ENCODE measurements around the gene PPT1. TPM values are rescaled to one million over a fixed set of nuclear protein-coding genes. Genes with fewer than 3 reads are reported as not detected.

PPT1 gene
- total and polyA plus RNA-seq, 2 of the 13 experiments (the other 11 are each of a cell fraction or from before 2014, with no cell fraction given) = 129 TPM

DNA sequence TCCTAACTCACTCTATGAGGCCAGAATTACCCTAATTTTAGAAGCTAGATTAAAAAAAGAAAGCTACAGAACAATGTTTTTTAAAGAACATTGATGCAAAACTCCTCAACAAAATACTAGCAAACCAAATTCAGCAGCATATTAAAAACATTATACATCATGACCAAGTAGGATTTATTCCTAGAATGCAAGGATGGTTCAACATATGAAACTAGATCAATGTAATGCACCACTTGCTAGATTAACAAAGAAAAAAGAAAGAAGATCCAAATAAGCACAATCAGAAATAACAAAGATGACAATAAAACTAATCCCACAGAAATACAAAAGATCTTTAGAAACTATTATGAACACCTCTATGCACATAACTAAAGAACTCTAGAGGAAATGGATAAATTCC is 13.3 kb upstream of the PPT1 start:
- ATAC-seq (no peak), DNase-seq (ENCODE audit: low spot score) (no peak), FAIRE-seq (no peak)
- Histone ChIP-seq H3K27me3 (ENCODE audit: control insufficient read depth in 1 of 2, insufficient read depth in 2 of 2, low read length in 2 of 2) (peaks cover 1 to 20% of the 10 kb centered on the region in 2 experiments; a peak in 2 of 5 replicates), H3K4me1 (ENCODE audit: insufficient read depth, low read length) (no peaks in the 10 kb centered on the region; the same call in 1 of the 2 replicates), H3K27ac (ENCODE audit: extremely low read length, insufficient read depth, low read length) (no peak overlapping the region), H3K79me2 (ENCODE audit: insufficient read depth, low read length) (no peaks in the 10 kb centered on the region), H3K36me3 (replicated peaks in 1 of 2; ENCODE audit: control insufficient read depth in 1 of 2, insufficient read depth in 2 of 2, low read length in 2 of 2) (no peaks in the 10 kb centered on the region), H3K9ac (ENCODE audit: insufficient read depth, low read depth, low read length) (no peak overlapping the region), H3K9me3 (ENCODE audit: low read length) (peaks cover 9% of the 10 kb centered on the region), H3K4me3 (replicated peaks in 1 of 3; ENCODE audit: insufficient read depth in 1 of 3, low read depth in 2 of 3, low read length in 3 of 3) (no peak overlapping the region), H4K20me1 (ENCODE audit: insufficient read depth, low read length) (no peaks in the 10 kb centered on the region), H3K4me2 (ENCODE audit: low read depth, low read length) (no peak overlapping the region), H2AFZ (ENCODE audit: low read length) (no peak overlapping the region)
- ChIA-PET POLR2A (no interaction called here), CTCF (ENCODE audit: low intra/inter-chr PET ratio, low total read pairs) (no interaction called here)
- no peak for TF ChIP-seq ZNF44 (CRISPR knock-in tag; IDR thresholded peaks at IDR 0.05)
- TF ChIP-seq, protein P1, sequence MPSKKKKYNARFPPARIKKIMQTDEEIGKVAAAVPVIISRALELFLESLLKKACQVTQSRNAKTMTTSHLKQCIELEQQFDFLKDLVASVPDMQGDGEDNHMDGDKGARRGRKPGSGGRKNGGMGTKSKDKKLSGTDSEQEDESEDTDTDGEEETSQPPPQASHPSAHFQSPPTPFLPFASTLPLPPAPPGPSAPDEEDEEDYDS (CRISPR knock-in tag; IDR thresholded peaks at IDR 0.05) = no peak
- TF ChIP-seq POLR2A (IDR thresholded peaks at IDR 0.05; ENCODE audit: insufficient read depth in 1 of 2, low read depth in 2 of 2, low read length in 2 of 2) = no peak
- TF ChIP-seq, protein P2, sequence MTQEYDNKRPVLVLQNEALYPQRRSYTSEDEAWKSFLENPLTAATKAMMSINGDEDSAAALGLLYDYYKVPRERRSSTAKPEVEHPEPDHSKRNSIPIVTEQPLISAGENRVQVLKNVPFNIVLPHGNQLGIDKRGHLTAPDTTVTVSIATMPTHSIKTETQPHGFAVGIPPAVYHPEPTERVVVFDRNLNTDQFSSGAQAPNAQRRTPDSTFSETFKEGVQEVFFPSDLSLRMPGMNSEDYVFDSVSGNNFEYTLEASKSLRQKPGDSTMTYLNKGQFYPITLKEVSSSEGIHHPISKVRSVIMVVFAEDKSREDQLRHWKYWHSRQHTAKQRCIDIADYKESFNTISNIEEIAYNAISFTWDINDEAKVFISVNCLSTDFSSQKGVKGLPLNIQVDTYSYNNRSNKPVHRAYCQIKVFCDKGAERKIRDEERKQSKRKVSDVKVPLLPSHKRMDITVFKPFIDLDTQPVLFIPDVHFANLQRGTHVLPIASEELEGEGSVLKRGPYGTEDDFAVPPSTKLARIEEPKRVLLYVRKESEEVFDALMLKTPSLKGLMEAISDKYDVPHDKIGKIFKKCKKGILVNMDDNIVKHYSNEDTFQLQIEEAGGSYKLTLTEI (CRISPR knock-in tag; conservative IDR thresholded peaks at IDR 0.05) = no peak
- no peak for TF ChIP-seq MATR3 (CRISPR knock-in tag; IDR thresholded peaks at IDR 0.05)
- TF ChIP-seq HCFC1 (IDR thresholded peaks at IDR 0.05; ENCODE audit: low read depth, low read length) = no peak
- TF ChIP-seq, protein P3, sequence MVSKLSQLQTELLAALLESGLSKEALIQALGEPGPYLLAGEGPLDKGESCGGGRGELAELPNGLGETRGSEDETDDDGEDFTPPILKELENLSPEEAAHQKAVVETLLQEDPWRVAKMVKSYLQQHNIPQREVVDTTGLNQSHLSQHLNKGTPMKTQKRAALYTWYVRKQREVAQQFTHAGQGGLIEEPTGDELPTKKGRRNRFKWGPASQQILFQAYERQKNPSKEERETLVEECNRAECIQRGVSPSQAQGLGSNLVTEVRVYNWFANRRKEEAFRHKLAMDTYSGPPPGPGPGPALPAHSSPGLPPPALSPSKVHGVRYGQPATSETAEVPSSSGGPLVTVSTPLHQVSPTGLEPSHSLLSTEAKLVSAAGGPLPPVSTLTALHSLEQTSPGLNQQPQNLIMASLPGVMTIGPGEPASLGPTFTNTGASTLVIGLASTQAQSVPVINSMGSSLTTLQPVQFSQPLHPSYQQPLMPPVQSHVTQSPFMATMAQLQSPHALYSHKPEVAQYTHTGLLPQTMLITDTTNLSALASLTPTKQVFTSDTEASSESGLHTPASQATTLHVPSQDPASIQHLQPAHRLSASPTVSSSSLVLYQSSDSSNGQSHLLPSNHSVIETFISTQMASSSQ (IDR thresholded peaks at IDR 0.05; ENCODE audit: low read depth) = no peak
- TF ChIP-seq, protein P3 (CRISPR knock-in tag; IDR thresholded peaks at IDR 0.05; ENCODE audit: borderline replicate concordance) = no peak
- TF ChIP-seq MAFG (CRISPR knock-in tag; IDR thresholded peaks at IDR 0.05) = no peak
- no peak for TF ChIP-seq RXRA (CRISPR knock-in tag; IDR thresholded peaks at IDR 0.05)
- no peak for TF ChIP-seq ZNF614 (CRISPR knock-in tag; IDR thresholded peaks at IDR 0.05; ENCODE audit: borderline replicate concordance)
- intact Hi-C loops (cut with micrococcal nuclease; ENCODE audit: unreplicated experiment) (no loop called here), in situ Hi-C loops (cut with HindIII; ENCODE audit: extremely low pct_ligation_motif_present, low pct_unique_long_range_greater_than_20kb) (no loop called here)
- BruUV-seq (replicated peaks) = no TSS peak
